ENCODE measurements around the gene TPO. TPM values are rescaled to one million over a fixed set of nuclear protein-coding genes. Genes with fewer than 3 reads are reported as not detected.
"Not testable (repeated sequence)": the region's sequence is repeated elsewhere in the genome, so short reads cannot be mapped to it uniquely, and the experiment has no call there.

Gene TPO
- total RNA-seq, 2 donors from 2014 or later: 0.80 to 0.94 TPM

DNA sequence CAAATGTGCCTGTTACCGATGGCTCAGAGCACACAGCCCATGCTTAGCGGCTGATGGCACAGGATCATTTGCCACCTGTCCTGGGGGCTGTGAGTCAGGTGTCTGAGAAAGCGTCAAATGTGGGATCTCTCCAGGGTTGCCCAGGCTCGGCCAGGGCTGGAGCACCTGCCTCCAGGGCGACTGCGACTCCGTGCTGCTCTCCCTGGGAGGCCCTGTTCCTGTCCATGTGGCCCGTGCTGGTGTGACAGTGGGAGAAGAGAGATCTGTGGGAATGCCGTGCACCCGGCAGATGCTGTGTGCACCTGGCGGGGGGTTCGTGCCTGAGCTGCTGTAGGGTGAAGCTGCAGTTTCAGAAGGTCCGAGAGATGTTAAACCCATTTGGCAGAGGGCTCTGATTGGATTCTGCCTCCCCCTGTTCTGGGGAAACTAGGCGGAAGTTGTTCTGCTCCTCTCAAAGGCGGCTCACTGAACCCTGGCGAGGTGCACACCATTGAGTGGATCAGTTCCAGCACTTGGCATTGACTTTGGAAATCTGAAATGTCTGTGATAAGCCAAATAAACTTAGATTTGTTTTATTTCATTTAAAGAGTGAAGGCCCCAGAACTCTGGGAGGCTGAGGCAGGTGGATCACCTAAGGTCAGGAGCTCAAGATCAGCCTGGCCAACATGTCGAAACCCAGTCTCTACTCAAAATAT, 34.7 kb upstream of the TPO start:
- no peak for DNase-seq
- Histone ChIP-seq H3K4me1 (no peaks in the 10 kb centered on the region), H3K27me3 (no peaks in the 10 kb centered on the region), H3K36me3 (no peaks in the 10 kb centered on the region), H3K9ac (ENCODE audit: low read depth in 2 of 2, low read length in 2 of 2) (no peak overlapping the region), H3K9me3 (no peaks in the 10 kb centered on the region), H3K4me3 (no peak overlapping the region), H3K27ac (no peak overlapping the region)
- no peak for TF ChIP-seq CTCF (IDR thresholded peaks at IDR 0.05)
- intact Hi-C loops (cut with DNase I): no loop called here

DNA sequence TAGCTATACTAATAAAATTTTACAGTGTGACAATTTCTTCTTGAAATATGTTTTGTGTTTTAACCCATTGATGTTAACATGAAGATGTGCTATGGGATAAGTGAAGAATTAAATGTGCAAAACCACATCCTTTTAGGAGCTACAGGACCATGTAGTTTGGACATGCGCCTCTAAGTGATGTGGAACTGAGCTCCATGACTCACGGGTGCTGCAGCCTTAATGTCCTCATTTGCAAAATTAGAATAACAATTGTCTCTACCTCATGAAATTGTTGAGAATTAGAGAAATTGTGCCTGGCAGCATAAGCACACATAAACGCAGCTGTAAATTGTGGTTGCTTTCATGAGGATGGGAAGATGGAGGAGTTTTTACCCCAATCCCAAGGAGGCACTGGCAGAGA, 31.6 kb upstream of the TPO start:
- intact Hi-C loops (cut with DNase I): no loop called here
- Histone ChIP-seq H3K27ac (no peak overlapping the region), H3K9me3 (no peaks in the 10 kb centered on the region), H3K36me3 (no peaks in the 10 kb centered on the region), H3K9ac (ENCODE audit: low read depth in 2 of 2, low read length in 2 of 2) (no peak overlapping the region), H3K4me1 (no peaks in the 10 kb centered on the region), H3K27me3 (no peaks in the 10 kb centered on the region), H3K4me3 (no peak overlapping the region)
- no peak for TF ChIP-seq CTCF (IDR thresholded peaks at IDR 0.05)
- DNase-seq: no peak

GRCh38 chr2:1387954-1388725, 25.1 kb upstream of the TPO start:
- H3K36me3 ChIP-seq; H3K9ac ChIP-seq (ENCODE audit: low read depth in 2 of 2, low read length in 2 of 2); H3K4me3 ChIP-seq; intact Hi-C loops (cut with DNase I); H3K9me3 ChIP-seq; DNase-seq; H3K27me3 ChIP-seq; H3K4me1 ChIP-seq; H3K27ac ChIP-seq: not testable (repeated sequence)

DNA sequence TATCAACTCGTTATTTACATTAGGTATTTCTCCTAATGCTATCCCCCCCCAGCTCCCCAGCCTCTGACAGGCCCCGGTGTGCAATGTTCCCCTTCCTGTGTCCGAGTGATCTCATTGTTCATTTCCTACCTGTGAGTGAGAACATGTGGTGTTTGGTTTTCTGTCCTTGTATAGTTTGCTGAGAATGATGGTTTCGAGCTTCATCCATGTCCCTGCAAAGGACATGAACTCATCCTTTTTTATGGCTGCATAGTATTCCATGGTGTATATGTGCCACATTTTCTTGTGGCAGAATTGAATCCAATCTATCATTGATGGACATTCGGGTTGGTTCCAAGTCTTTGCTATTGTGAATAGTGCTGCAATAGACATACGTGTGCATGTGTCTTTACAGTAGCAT, 23.1 kb upstream of the TPO start:
- H3K36me3 ChIP-seq; H3K27ac ChIP-seq; H3K4me1 ChIP-seq; H3K9me3 ChIP-seq; DNase-seq; H3K4me3 ChIP-seq; H3K9ac ChIP-seq (ENCODE audit: low read depth in 2 of 2, low read length in 2 of 2); intact Hi-C loops (cut with DNase I); H3K27me3 ChIP-seq: not testable (repeated sequence)

DNA sequence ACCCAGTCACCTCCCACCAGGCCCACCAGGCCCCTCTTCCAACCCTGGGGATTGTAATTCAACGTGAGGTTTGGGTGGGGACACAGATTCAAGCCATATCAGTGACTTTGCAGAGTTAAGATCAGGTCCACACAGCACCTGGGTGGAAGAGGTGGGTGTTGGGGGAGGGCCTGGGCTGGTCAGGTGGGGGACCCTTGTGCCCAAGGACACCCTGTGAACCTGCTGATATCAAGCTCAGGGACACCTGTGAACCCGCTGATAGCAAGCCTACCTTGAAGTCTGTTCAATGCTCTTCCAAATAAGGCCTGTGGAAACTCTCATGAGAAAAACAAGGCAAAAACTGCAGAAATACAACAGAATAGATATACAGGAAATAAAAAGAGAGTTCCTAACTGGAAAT, 19.9 kb upstream of the TPO start:
- no peak overlapping the region for H3K4me3 ChIP-seq
- H3K27me3 ChIP-seq: no peaks in the 10 kb centered on the region
- no peaks in the 10 kb centered on the region for H3K36me3 ChIP-seq
- intact Hi-C loops (cut with DNase I): no loop called here
- H3K9ac ChIP-seq (ENCODE audit: low read depth in 2 of 2, low read length in 2 of 2): no peak overlapping the region
- H3K27ac ChIP-seq: no peak overlapping the region
- H3K9me3 ChIP-seq: no peaks in the 10 kb centered on the region
- no peak for DNase-seq
- TF ChIP-seq CTCF (IDR thresholded peaks at IDR 0.05): no peak
- no peaks in the 10 kb centered on the region for H3K4me1 ChIP-seq

DNA sequence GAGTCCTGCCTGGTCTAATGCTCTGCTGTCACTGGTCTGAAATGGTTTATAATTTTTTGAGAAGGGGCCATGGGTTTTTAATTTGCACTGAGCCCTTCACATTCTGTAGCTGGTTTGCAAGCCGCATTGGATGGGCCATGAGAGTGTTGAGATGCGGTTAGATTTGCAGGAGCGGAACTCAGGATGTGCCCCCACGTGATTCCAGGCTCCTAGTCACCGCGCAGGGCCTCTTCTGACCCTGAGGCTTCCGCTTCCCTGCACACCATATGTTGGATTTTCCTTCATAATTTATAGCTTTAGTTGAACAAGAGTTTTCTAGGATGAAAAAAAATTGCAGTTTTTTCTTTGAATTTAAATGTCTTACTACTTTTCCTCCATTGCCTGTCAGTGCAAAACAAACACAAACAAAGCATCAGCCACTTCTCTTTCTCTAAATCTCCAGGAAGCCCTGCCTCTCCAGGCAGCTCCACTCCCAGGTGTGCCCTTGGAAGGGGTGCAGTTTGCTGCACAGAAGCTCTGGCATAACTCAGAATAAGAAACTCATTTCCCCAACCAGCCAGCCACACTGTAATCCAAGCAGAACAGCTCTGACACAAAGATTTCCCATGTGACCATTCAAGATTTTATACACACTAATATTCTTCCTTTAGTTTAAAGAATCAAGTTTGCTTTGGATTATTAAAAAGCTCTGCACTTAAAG, 18.4 kb upstream of the TPO start:
- no peaks in the 10 kb centered on the region for H3K9me3 ChIP-seq
- H3K9ac ChIP-seq (ENCODE audit: low read depth in 2 of 2, low read length in 2 of 2): no peak overlapping the region
- no peak for DNase-seq
- intact Hi-C loops (cut with DNase I): no loop called here
- H3K4me1 ChIP-seq: no peaks in the 10 kb centered on the region
- H3K27me3 ChIP-seq: no peaks in the 10 kb centered on the region
- no peak overlapping the region for H3K4me3 ChIP-seq
- no peaks in the 10 kb centered on the region for H3K36me3 ChIP-seq
- no peak overlapping the region for H3K27ac ChIP-seq
- TF ChIP-seq CTCF (IDR thresholded peaks at IDR 0.05): no peak
